Measurements from ENCODE around the gene MRPL23. TPM values are rescaled to one million over a fixed set of nuclear protein-coding genes. Genes with fewer than 3 reads are reported as not detected.

The MRPL23 gene
- total RNA-seq, 1 donor from 2014 or later = 59.2 TPM

GRCh38 chr11:1994121-1994520 lies 47.0 kb downstream of the MRPL23 start:
- Histone ChIP-seq H3K27me3 (ENCODE audit: low read depth) (no peaks in the 10 kb centered on the region), H3K27ac (no peak overlapping the region), H3K4me1 (no peaks in the 10 kb centered on the region), H3K36me3 (no peaks in the 10 kb centered on the region), H3K4me3 (no peak overlapping the region), H3K9me3 (no peaks in the 10 kb centered on the region)
- intact Hi-C loops (cut with DNase I) = no loop called here
- no peak for ATAC-seq
- TF ChIP-seq CTCF (IDR thresholded peaks at IDR 0.05) = no peak
- no peak for DNase-seq

- no peaks in the 10 kb centered on the region for H3K9me3 ChIP-seq
- peak; percentile 38 to 46 for ATAC-seq
- no peak within 1 kb of the TSS for H3K27ac ChIP-seq
- no peak for TF ChIP-seq CTCF (IDR thresholded peaks at IDR 0.05)
- H3K36me3 ChIP-seq = no peaks in the 10 kb centered on the region
- no peaks in the 10 kb centered on the region for H3K27me3 ChIP-seq (ENCODE audit: low read depth)
- no peak for DNase-seq
- intact Hi-C loops (cut with DNase I) = no loop called here
- H3K4me3 ChIP-seq = no peak within 1 kb of the TSS
- no peaks in the 10 kb centered on the region for H3K4me1 ChIP-seq
Measured at GRCh38 chr11:1997755-1998154, 50.6 kb downstream of the MRPL23 start, which contains the start of gene H19. Gene H19 (minus strand): TSS chr11:1997842.

DNA sequence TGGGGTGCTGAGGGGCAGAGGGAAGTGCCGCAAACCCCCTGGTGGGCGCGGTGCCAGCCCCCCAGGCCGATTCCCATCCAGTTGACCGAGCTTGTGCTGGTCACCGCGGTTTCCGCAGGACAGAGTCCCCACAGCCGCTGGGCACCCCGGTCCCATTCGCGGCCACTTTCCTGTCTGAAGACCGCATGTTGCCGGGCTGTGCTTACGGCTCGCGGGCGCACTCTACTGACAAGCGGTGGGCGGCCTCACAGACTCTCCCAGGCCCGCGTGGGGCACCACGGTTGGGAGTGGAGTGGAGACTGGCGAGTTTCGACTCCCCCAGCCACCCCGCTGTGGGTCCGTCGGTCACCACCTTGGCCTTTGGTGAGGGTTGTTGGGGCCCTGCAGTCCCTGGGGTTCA lies 51.2 kb downstream of the MRPL23 start:
- no peaks in the 10 kb centered on the region for H3K9me3 ChIP-seq
- H3K4me3 ChIP-seq = no peak overlapping the region
- TF ChIP-seq CTCF (IDR thresholded peaks at IDR 0.05) = no peak
- no peaks in the 10 kb centered on the region for H3K36me3 ChIP-seq
- DNase-seq (no peak), ATAC-seq (peak; percentile 65 to 73)
- H3K27ac ChIP-seq = no peak overlapping the region
- intact Hi-C loops (cut with DNase I) = no loop called here
- no peaks in the 10 kb centered on the region for H3K27me3 ChIP-seq (ENCODE audit: low read depth)
- no peaks in the 10 kb centered on the region for H3K4me1 ChIP-seq

DNA sequence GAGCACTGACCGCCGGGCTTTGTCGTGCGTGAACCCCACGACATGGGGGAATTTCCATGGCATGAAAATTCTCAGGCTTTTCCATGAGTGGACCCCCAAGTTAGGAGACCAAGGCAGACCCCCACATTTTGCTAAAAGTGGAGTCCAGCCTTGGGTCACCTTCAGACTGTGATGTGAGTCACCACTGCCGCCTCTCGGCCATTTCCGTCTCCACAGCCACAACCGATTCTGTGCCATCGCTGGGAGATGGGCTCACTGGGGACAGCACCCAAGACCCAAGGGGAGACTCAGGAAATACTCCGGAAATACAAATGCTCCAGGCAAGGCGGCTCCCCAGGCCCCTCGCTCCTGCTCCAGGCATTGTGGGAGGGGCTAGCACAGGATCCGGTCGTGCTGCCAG lies 51.7 kb downstream of the MRPL23 start:
- Histone ChIP-seq H3K9me3 (no peaks in the 10 kb centered on the region), H3K36me3 (no peaks in the 10 kb centered on the region), H3K4me3 (no peak overlapping the region), H3K4me1 (no peaks in the 10 kb centered on the region), H3K27ac (no peak overlapping the region), H3K27me3 (ENCODE audit: low read depth) (no peaks in the 10 kb centered on the region)
- intact Hi-C loops (cut with DNase I) = no loop called here
- DNase-seq (no peak), ATAC-seq (peak in 1 of 2 donors; percentile 42)
- TF ChIP-seq CTCF (IDR thresholded peaks at IDR 0.05) = no peak

DNA sequence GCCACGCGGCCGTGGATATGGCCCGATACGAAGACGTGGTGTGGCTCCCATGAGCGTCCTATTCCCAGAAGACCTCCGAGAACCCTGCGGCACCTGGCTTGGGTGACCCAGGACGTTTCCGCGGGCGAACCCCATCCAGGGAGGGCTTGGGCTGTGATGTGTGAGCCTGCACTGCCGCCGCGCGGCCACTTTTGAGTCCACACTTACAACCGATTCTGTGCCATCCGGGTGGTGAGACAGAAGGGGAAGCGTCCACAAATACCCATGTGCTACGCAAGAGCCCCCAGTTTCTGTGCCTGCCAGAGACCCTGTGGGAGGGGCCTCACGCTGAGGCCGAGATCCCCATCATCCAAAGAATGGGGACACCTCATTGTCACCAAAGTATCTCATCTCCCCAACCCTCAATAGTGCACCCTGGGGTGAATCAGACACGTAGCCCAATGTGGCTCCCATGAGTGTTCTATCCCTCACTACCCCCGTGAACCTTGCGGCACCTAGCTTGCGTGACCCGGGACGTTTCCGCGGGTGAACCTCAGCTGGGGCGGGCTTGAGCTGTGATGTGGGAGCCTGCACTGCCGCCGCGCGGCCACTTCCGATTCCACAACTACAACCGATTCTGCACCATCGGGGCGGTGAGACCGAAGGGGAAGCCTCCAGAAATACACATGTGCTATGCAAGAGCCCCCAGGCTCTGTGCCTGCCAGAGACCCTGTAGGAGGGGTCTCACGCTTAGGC lies 55.1 kb downstream of the MRPL23 start:
- no peak for TF ChIP-seq CTCF (IDR thresholded peaks at IDR 0.05)
- no peak overlapping the region for H3K27ac ChIP-seq
- H3K9me3 ChIP-seq = no peaks in the 10 kb centered on the region
- no peaks in the 10 kb centered on the region for H3K4me1 ChIP-seq
- H3K36me3 ChIP-seq = no peaks in the 10 kb centered on the region
- ATAC-seq (peak; percentile 42 to 55), DNase-seq (no peak)
- intact Hi-C loops (cut with DNase I) = no loop called here
- no peaks in the 10 kb centered on the region for H3K27me3 ChIP-seq (ENCODE audit: low read depth)
- no peak overlapping the region for H3K4me3 ChIP-seq

Measured in lower lobe of right lung (tissue), 2 donors.